Measurements from ENCODE around the gene REV1. TPM values are rescaled to one million over a fixed set of nuclear protein-coding genes. Genes with fewer than 3 reads are reported as not detected.
A peak's percentile ranks its signal among the peaks of the same experiment; 100 is the strongest.

REV1 gene
- total RNA-seq, 1 donor from 2014 or later: 41.3 TPM

- Mint-ChIP-seq H3K4me3 (ENCODE audit: low read depth) (no peak overlapping the region), H3K9me3 (no peaks in the 10 kb centered on the region), H3K4me1 (ENCODE audit: low read depth) (peaks cover 23% of the 10 kb centered on the region), H3K27me3 (ENCODE audit: low read depth) (peaks cover 16% of the 10 kb centered on the region), H3K27ac (no peak overlapping the region), H3K36me3 (ENCODE audit: low read depth) (no peaks in the 10 kb centered on the region)
- intact Hi-C loops (cut with micrococcal nuclease): loop anchor here (10.0 kb wide), 2 partner anchors 341 to 411 kb away; partner anchors contain the start of genes LIPT1 and TSGA10
- no peak for DNase-seq (ENCODE audit: low spot score)
Measured at GRCh38 chr2:99496021-99496420, 6.2 kb upstream of the REV1 start.

- intact Hi-C loops (cut with micrococcal nuclease): loop anchor here (10.0 kb wide), 2 partner anchors 340 to 410 kb away; partner anchors contain the start of genes LIPT1 and TSGA10
- no peaks in the 10 kb centered on the region for H3K36me3 Mint-ChIP-seq (ENCODE audit: low read depth)
- DNase-seq (ENCODE audit: low spot score): no peak
- H3K4me3 Mint-ChIP-seq (ENCODE audit: low read depth): no peak overlapping the region
- H3K27ac Mint-ChIP-seq: no peak overlapping the region
- H3K9me3 Mint-ChIP-seq: no peaks in the 10 kb centered on the region
- peaks cover 25% of the 10 kb centered on the region for H3K4me1 Mint-ChIP-seq (ENCODE audit: low read depth)
- peaks cover 13% of the 10 kb centered on the region for H3K27me3 Mint-ChIP-seq (ENCODE audit: low read depth)
Measured at GRCh38 chr2:99495115-99495860, 5.5 kb upstream of the REV1 start.

GRCh38 chr2:99492721-99493120 is 2.9 kb upstream of the REV1 start:
- Mint-ChIP-seq H3K27me3 (ENCODE audit: low read depth) (peaks cover 2% of the 10 kb centered on the region), H3K36me3 (ENCODE audit: low read depth) (no peaks in the 10 kb centered on the region), H3K9me3 (no peaks in the 10 kb centered on the region), H3K4me3 (ENCODE audit: low read depth) (no peak overlapping the region), H3K27ac (no peak overlapping the region), H3K4me1 (ENCODE audit: low read depth) (peaks cover 27% of the 10 kb centered on the region)
- intact Hi-C loops (cut with micrococcal nuclease): loop anchor here (10.0 kb wide), 2 partner anchors 338 to 408 kb away; partner anchors contain the start of genes LIPT1 and TSGA10
- no peak for DNase-seq (ENCODE audit: low spot score)

GRCh38 chr2:99490623-99491461 is 1.0 kb upstream of the REV1 start:
- no peak for DNase-seq (ENCODE audit: low spot score)
- H3K27me3 Mint-ChIP-seq (ENCODE audit: low read depth): peaks cover 2% of the 10 kb centered on the region
- peak overlapping the region; percentile 92 for H3K27ac Mint-ChIP-seq
- no peaks in the 10 kb centered on the region for H3K9me3 Mint-ChIP-seq
- intact Hi-C loops (cut with micrococcal nuclease): loop anchor here (1.0 to 10.0 kb wide), 4 partner anchors 155 to 406 kb away; partner anchors contain the start of genes LIPT1, MITD1, MRPL30 and TSGA10
- H3K36me3 Mint-ChIP-seq (ENCODE audit: low read depth): peaks cover 6% of the 10 kb centered on the region
- peaks cover 25% of the 10 kb centered on the region for H3K4me1 Mint-ChIP-seq (ENCODE audit: low read depth)
- H3K4me3 Mint-ChIP-seq (ENCODE audit: low read depth): peak overlapping the region; percentile 93

- H3K27ac Mint-ChIP-seq: peak overlapping the region; percentile 97
- peaks cover 2% of the 10 kb centered on the region for H3K27me3 Mint-ChIP-seq (ENCODE audit: low read depth)
- H3K4me1 Mint-ChIP-seq (ENCODE audit: low read depth): peaks cover 32% of the 10 kb centered on the region
- intact Hi-C loops (cut with micrococcal nuclease): no loop called here
- peak; percentile 25 for DNase-seq (ENCODE audit: low spot score)
- H3K9me3 Mint-ChIP-seq: no peaks in the 10 kb centered on the region
- H3K4me3 Mint-ChIP-seq (ENCODE audit: low read depth): peak overlapping the region; percentile 100
- peaks cover 6% of the 10 kb centered on the region for H3K36me3 Mint-ChIP-seq (ENCODE audit: low read depth)
Measured at GRCh38 chr2:99489063-99489760, 605 bp downstream of the REV1 start.

GRCh38 chr2:99488539-99489062 is 1.2 kb downstream of the REV1 start:
- intact Hi-C loops (cut with micrococcal nuclease): no loop called here
- Mint-ChIP-seq H3K27ac (peak overlapping the region; percentile 97), H3K27me3 (ENCODE audit: low read depth) (peaks cover 2% of the 10 kb centered on the region), H3K9me3 (no peaks in the 10 kb centered on the region), H3K4me1 (ENCODE audit: low read depth) (peaks cover 30% of the 10 kb centered on the region), H3K36me3 (ENCODE audit: low read depth) (peaks cover 6% of the 10 kb centered on the region), H3K4me3 (ENCODE audit: low read depth) (peak overlapping the region; percentile 100)
- no peak for DNase-seq (ENCODE audit: low spot score)

- DNase-seq (ENCODE audit: low spot score): no peak
- H3K4me1 Mint-ChIP-seq (ENCODE audit: low read depth): peaks cover 32% of the 10 kb centered on the region
- H3K9me3 Mint-ChIP-seq: no peaks in the 10 kb centered on the region
- peak overlapping the region; percentile 100 for H3K4me3 Mint-ChIP-seq (ENCODE audit: low read depth)
- H3K27ac Mint-ChIP-seq: no peak overlapping the region
- peaks cover 6% of the 10 kb centered on the region for H3K36me3 Mint-ChIP-seq (ENCODE audit: low read depth)
- intact Hi-C loops (cut with micrococcal nuclease): no loop called here
- peaks cover under 1% of the 10 kb centered on the region for H3K27me3 Mint-ChIP-seq (ENCODE audit: low read depth)
Measured at GRCh38 chr2:99487906-99488305, 1.9 kb downstream of the REV1 start.

- H3K4me3 Mint-ChIP-seq (ENCODE audit: low read depth): no peak overlapping the region
- intact Hi-C loops (cut with micrococcal nuclease): no loop called here
Measured at GRCh38 chr2:99485824-99486223, 4.0 kb downstream of the REV1 start.

GRCh38 chr2:99485411-99485810 is 4.4 kb downstream of the REV1 start:
- no peak for DNase-seq (ENCODE audit: low spot score)
- H3K36me3 Mint-ChIP-seq (ENCODE audit: low read depth): peaks cover 6% of the 10 kb centered on the region

More at GRCh38 chr2:99485824-99486223, 4.0 kb downstream of the REV1 start:
- Mint-ChIP-seq H3K4me1 (ENCODE audit: low read depth) (peaks cover 42% of the 10 kb centered on the region), H3K27me3 (ENCODE audit: low read depth) (no peaks in the 10 kb centered on the region), H3K9me3 (no peaks in the 10 kb centered on the region), H3K36me3 (ENCODE audit: low read depth) (peaks cover 6% of the 10 kb centered on the region), H3K27ac (no peak overlapping the region)
- DNase-seq (ENCODE audit: low spot score): no peak

GRCh38 chr2:99484205-99484604 is 5.6 kb downstream of the REV1 start:
- no peak for DNase-seq (ENCODE audit: low spot score)
- Mint-ChIP-seq H3K36me3 (ENCODE audit: low read depth) (peaks cover 6% of the 10 kb centered on the region), H3K27ac (no peak overlapping the region), H3K9me3 (no peaks in the 10 kb centered on the region), H3K4me3 (ENCODE audit: low read depth) (no peak overlapping the region), H3K4me1 (ENCODE audit: low read depth) (peaks cover 44% of the 10 kb centered on the region), H3K27me3 (ENCODE audit: low read depth) (no peaks in the 10 kb centered on the region)
- intact Hi-C loops (cut with micrococcal nuclease): no loop called here

More at GRCh38 chr2:99485411-99485810, 4.4 kb downstream of the REV1 start:
- Mint-ChIP-seq H3K27me3 (ENCODE audit: low read depth) (no peaks in the 10 kb centered on the region), H3K27ac (no peak overlapping the region), H3K9me3 (no peaks in the 10 kb centered on the region), H3K4me3 (ENCODE audit: low read depth) (no peak overlapping the region), H3K4me1 (ENCODE audit: low read depth) (peaks cover 41% of the 10 kb centered on the region)
- intact Hi-C loops (cut with micrococcal nuclease): no loop called here

GRCh38 chr2:99481941-99482340 is 7.9 kb downstream of the REV1 start:
- no peak overlapping the region for H3K4me3 Mint-ChIP-seq (ENCODE audit: low read depth)
- H3K4me1 Mint-ChIP-seq (ENCODE audit: low read depth): peaks cover 34% of the 10 kb centered on the region
- no peaks in the 10 kb centered on the region for H3K9me3 Mint-ChIP-seq
- no peak overlapping the region for H3K27ac Mint-ChIP-seq
- peaks cover 5% of the 10 kb centered on the region for H3K36me3 Mint-ChIP-seq (ENCODE audit: low read depth)
- H3K27me3 Mint-ChIP-seq (ENCODE audit: low read depth): no peaks in the 10 kb centered on the region
- intact Hi-C loops (cut with micrococcal nuclease): no loop called here
- DNase-seq (ENCODE audit: low spot score): no peak

GRCh38 chr2:99481527-99481926 is 8.3 kb downstream of the REV1 start:
- Mint-ChIP-seq H3K36me3 (ENCODE audit: low read depth) (peaks cover 1% of the 10 kb centered on the region), H3K4me1 (ENCODE audit: low read depth) (peaks cover 30% of the 10 kb centered on the region), H3K27me3 (ENCODE audit: low read depth) (no peaks in the 10 kb centered on the region), H3K27ac (no peak overlapping the region), H3K9me3 (no peaks in the 10 kb centered on the region), H3K4me3 (ENCODE audit: low read depth) (no peak overlapping the region)
- intact Hi-C loops (cut with micrococcal nuclease): no loop called here
- no peak for DNase-seq (ENCODE audit: low spot score)
